Activated CD4-positive, alpha-beta T cell treated with anti-CD3 and anti-CD28 coated beads, Interleukin-2, amount 50 U/mL, for 1 hour (primary cell): ENCODE data around the gene MARS2.
A peak's percentile ranks its signal among the peaks of the same experiment; 100 is the strongest.
"Not testable (repeated sequence)": the region's sequence is repeated elsewhere in the genome, so short reads cannot be mapped to it uniquely, and the experiment has no call there.

Source experiments
- DNase-seq: peaks from one replicate; pipeline ENCODE4 v3.0.0-alpha.2; 2020

The MARS2 gene

GRCh38 chr2:197705121-197705911, at the start of gene MARS2:
Gene MARS2, plus strand, starts transcription at chr2:197705369. Its CDS starts 37 bp downstream, at chr2:197705406.
- peak; percentile 91 for DNase-seq

- DNase-seq: no peak
These were observed 47.6 kb upstream of the MARS2 start for GRCh38 chr2:197657562-197657961.

GRCh38 chr2:197661626-197662025, 43.5 kb upstream of the MARS2 start:
- no peak for DNase-seq

- DNase-seq: no peak
These were observed 38.9 kb upstream of the MARS2 start for GRCh38 chr2:197666277-197666676.

GRCh38 chr2:197668296-197668695, 36.9 kb upstream of the MARS2 start:
- no peak for DNase-seq

GRCh38 chr2:197669077-197669476, 36.1 kb upstream of the MARS2 start:
- DNase-seq: no peak

- DNase-seq: no peak
These were observed 32.7 kb upstream of the MARS2 start for GRCh38 chr2:197672371-197672893.

- DNase-seq: no peak
These were observed 32.1 kb upstream of the MARS2 start for GRCh38 chr2:197673106-197673505.

GRCh38 chr2:197673606-197674005, 31.6 kb upstream of the MARS2 start:
- no peak for DNase-seq

- no peak for DNase-seq
These were observed 31.1 kb upstream of the MARS2 start for GRCh38 chr2:197674060-197674459.

GRCh38 chr2:197674591-197674990, 30.6 kb upstream of the MARS2 start:
- DNase-seq: no peak

GRCh38 chr2:197675246-197675645, 29.9 kb upstream of the MARS2 start, which contains the start of gene RFTN2:
Gene RFTN2, minus strand, starts transcription at chr2:197675587. Its CDS starts 129 bp downstream, at chr2:197675458.
- no peak for DNase-seq

- DNase-seq: no peak
These were observed 29.4 kb upstream of the MARS2 start for GRCh38 chr2:197675711-197676188.

GRCh38 chr2:197677056-197677455, 28.1 kb upstream of the MARS2 start:
- no peak for DNase-seq

- no peak for DNase-seq
These were observed 27.7 kb upstream of the MARS2 start for GRCh38 chr2:197677483-197677882.

GRCh38 chr2:197695206-197695605, 10.0 kb upstream of the MARS2 start:
- not testable (repeated sequence) for DNase-seq

GRCh38 chr2:197695971-197696370, 9.2 kb upstream of the MARS2 start:
- not testable (repeated sequence) for DNase-seq

GRCh38 chr2:197696571-197696970, 8.6 kb upstream of the MARS2 start:
- DNase-seq: not testable (repeated sequence)

GRCh38 chr2:197699724-197700123, 5.4 kb upstream of the MARS2 start:
- DNase-seq: not testable (repeated sequence)

- no peak for DNase-seq
These were observed 4.2 kb upstream of the MARS2 start for GRCh38 chr2:197700960-197701359.

- no peak for DNase-seq
These were observed 592 bp upstream of the MARS2 start for GRCh38 chr2:197704434-197705120.

GRCh38 chr2:197705912-197706838, 1.0 kb downstream of the MARS2 start:
- no peak for DNase-seq

- no peak for DNase-seq
These were observed 1.7 kb downstream of the MARS2 start for GRCh38 chr2:197706839-197707207.
